Caco-2 (cell line): ENCODE measurements around the gene ZNF334. TPM values are rescaled to one million over a fixed set of nuclear protein-coding genes. Genes with fewer than 3 reads are reported as not detected.

Experiments
- BruUV-seq: library from RNA; stranded (reverse); fragments of 400-500 nt; replicated peaks from 2 replicates; lab custom pipeline; 2021; lab: Mats Ljungman, UMichigan
- CTCF ChIA-PET: fragments of 300-600 bp; sonication (Branson Sonifier 250); formaldehyde crosslinking; loops from one replicate; lab custom pipeline; 2022; ENCODE audit warnings: antibody characterized with exemption; lab: Charles Lee
- POLR2A ChIA-PET: fragments of 300-600 bp; sonication (Branson Sonifier 250); formaldehyde crosslinking; loops from one replicate; lab custom pipeline; 2022; ENCODE audit warnings: antibody characterized with exemption; lab: Charles Lee
- DNase-seq, 2 experiments: peaks; one replicate each; pipeline versions ENCODE4 v3.0.0 to v3.0.0-alpha.2; 2020 to 2022
- H3K27me3 ChIP-seq: replicated peaks from 2 replicates; pipeline ENCODE4 v1.6.0; 2011; ENCODE audit warnings: low read length; ENCODE audit not compliant: control insufficient read depth, insufficient read depth
- H3K36me3 ChIP-seq: 2 replicates; pipeline ENCODE4 v1.5.1; 2011; ENCODE audit warnings: low read length; ENCODE audit not compliant: control insufficient read depth, insufficient read depth
- H3K4me1 ChIP-seq: fragments of 250-450 bp; sonication (Bioruptor Pico); 2 replicates; pipeline ENCODE4 v1.5.1; 2020; ENCODE audit warnings: mild to moderate bottlenecking
- H3K4me3 ChIP-seq: 2 replicates; pipeline ENCODE4 v1.5.1; 2011; ENCODE audit warnings: low read depth, mild to moderate bottlenecking, control low read depth, low read length
- H3K9me3 ChIP-seq: fragments of 250-450 bp; sonication (Bioruptor Pico); 2 replicates; pipeline ENCODE4 v1.5.1; 2020; ENCODE audit warnings: mild to moderate bottlenecking, moderate library complexity
- H3K27ac Mint-ChIP-seq: one replicate; pipeline ENCODE4 v1.8.0; 2022; ENCODE audit warnings: mixed read lengths; ENCODE audit not compliant: unreplicated experiment
- H3K27me3 Mint-ChIP-seq: one replicate; pipeline ENCODE4 v1.8.0; 2022; ENCODE audit warnings: mixed read lengths; ENCODE audit not compliant: insufficient read depth, unreplicated experiment
- H3K36me3 Mint-ChIP-seq: one replicate; pipeline ENCODE4 v1.8.0; 2022; ENCODE audit warnings: mild to moderate bottlenecking, mixed read lengths; ENCODE audit not compliant: insufficient read depth, unreplicated experiment
- H3K4me1 Mint-ChIP-seq: one replicate; pipeline ENCODE4 v1.8.0; 2022; ENCODE audit warnings: low read depth, mixed read lengths; ENCODE audit not compliant: unreplicated experiment
- H3K4me3 Mint-ChIP-seq: one replicate; pipeline ENCODE4 v1.8.0; 2022; ENCODE audit warnings: mild to moderate bottlenecking, moderate library complexity, mixed read lengths; ENCODE audit not compliant: unreplicated experiment
- H3K9me3 Mint-ChIP-seq: one replicate; pipeline ENCODE4 v1.8.0; 2022; ENCODE audit warnings: mixed read lengths; ENCODE audit not compliant: unreplicated experiment
- intact Hi-C: fragments of 100-400 bp; cut with micrococcal nuclease; formaldehyde crosslinking; loops from one replicate; pipeline ENCODE4 v1.10.0; 2022; ENCODE audit not compliant: unreplicated experiment
- total RNA-seq: library from RNA; stranded (reverse); gene quantifications from 2 replicates; pipeline ENCODE4 v1.2.3, GENCODE V29; 2022
- TF ChIP-seq, protein P1 (sequence below), 2 experiments: fragments of 200-600 bp in 1 of 2; IDR thresholded peaks; 1 replicate in 1 of 2; 2 replicates in 1 of 2; pipeline versions ENCODE4 v1.5.1 to v1.8.0; 2011 to 2022; ENCODE audit warnings: antibody characterized with exemption in 1 of 2, control low read depth in 1 of 2, inconsistent platforms in 1 of 2, low read depth in 1 of 2, low read length in 1 of 2, mild to moderate bottlenecking in 1 of 2, moderate library complexity in 1 of 2; ENCODE audit not compliant: insufficient read depth in 1 of 2, severe bottlenecking in 1 of 2, unreplicated experiment in 1 of 2

The ZNF334 gene
- total RNA-seq, 1 experiment from 2014 or later: not detected

DNA sequence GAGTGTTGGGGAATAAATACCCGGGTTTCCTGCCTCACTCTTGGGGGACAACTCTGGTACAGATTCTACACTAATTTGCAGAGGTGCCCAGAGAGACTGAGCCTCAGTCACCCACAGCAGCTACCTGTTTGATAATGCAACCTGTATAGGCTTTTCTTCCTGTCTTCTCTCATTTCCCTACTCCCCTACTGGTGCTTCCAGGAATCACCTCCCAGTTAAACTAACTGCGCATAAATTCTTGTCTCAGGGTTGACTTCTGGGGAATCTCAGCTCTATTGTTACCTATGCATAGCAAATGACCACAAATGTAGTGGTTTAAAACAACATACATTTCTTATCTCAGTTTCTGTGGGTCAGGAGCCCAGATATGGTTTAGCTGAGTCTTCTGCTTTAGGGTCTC, 25.8 kb upstream of the ZNF334 start:
- Histone ChIP-seq H3K9me3 (no peaks in the 10 kb centered on the region), H3K4me3 (no peak overlapping the region), H3K36me3 (no peaks in the 10 kb centered on the region), H3K27me3 (no peaks in the 10 kb centered on the region; the same call in 1 of the 2 replicates), H3K4me1 (no peaks in the 10 kb centered on the region)
- ChIA-PET POLR2A (no interaction called here), CTCF (interaction anchor here (0.6 kb wide), 1 partner anchor 149 kb away, joined by 3 read pairs; no protein-coding TSS in a partner anchor)
- TF ChIP-seq, protein P1, sequence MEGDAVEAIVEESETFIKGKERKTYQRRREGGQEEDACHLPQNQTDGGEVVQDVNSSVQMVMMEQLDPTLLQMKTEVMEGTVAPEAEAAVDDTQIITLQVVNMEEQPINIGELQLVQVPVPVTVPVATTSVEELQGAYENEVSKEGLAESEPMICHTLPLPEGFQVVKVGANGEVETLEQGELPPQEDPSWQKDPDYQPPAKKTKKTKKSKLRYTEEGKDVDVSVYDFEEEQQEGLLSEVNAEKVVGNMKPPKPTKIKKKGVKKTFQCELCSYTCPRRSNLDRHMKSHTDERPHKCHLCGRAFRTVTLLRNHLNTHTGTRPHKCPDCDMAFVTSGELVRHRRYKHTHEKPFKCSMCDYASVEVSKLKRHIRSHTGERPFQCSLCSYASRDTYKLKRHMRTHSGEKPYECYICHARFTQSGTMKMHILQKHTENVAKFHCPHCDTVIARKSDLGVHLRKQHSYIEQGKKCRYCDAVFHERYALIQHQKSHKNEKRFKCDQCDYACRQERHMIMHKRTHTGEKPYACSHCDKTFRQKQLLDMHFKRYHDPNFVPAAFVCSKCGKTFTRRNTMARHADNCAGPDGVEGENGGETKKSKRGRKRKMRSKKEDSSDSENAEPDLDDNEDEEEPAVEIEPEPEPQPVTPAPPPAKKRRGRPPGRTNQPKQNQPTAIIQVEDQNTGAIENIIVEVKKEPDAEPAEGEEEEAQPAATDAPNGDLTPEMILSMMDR (IDR thresholded peaks at IDR 0.05; ENCODE audit: insufficient read depth in 1 of 2, low read depth in 1 of 2, low read length in 1 of 2, severe bottlenecking in 1 of 2, unreplicated experiment in 1 of 2): peak; percentile 27 to 39
- H3K36me3 Mint-ChIP-seq: no peaks in the 10 kb centered on the region
- H3K27me3 Mint-ChIP-seq: peaks cover 16% of the 10 kb centered on the region
- BruUV-seq: no TSS peak
- no peaks in the 10 kb centered on the region for H3K4me1 Mint-ChIP-seq
- H3K9me3 Mint-ChIP-seq: no peaks in the 10 kb centered on the region
- no peak overlapping the region for H3K27ac Mint-ChIP-seq
- DNase-seq: no peak
- H3K4me3 Mint-ChIP-seq: no peak overlapping the region
- intact Hi-C loops: no loop called here

DNA sequence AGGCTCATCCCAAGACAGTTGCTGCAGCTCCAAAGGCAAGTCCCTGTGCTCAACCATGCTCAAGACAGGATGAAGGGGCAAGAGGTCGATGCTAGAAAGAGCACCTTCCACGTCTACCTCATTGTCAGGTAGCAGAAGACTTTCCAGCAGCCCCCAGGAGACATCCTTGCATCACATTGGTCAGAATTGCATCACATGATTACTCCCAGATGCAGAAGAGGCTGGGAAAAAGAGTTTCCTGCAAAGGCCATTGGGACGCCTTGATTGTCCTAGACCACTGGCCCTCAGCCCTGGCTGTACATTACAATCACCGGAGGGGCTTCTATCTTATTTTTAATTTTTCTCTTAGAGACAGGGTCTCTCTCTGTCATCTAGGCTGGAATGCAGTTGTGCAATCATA, 17.3 kb upstream of the ZNF334 start:
- ChIA-PET POLR2A (no interaction called here), CTCF (no interaction called here)
- Mint-ChIP-seq H3K4me1 (no peaks in the 10 kb centered on the region), H3K4me3 (no peak overlapping the region), H3K36me3 (no peaks in the 10 kb centered on the region), H3K9me3 (no peaks in the 10 kb centered on the region), H3K27ac (no peak overlapping the region), H3K27me3 (peaks cover 10% of the 10 kb centered on the region)
- Histone ChIP-seq H3K4me3 (no peak overlapping the region), H3K4me1 (no peaks in the 10 kb centered on the region), H3K9me3 (no peaks in the 10 kb centered on the region), H3K36me3 (no peaks in the 10 kb centered on the region), H3K27me3 (no peaks in the 10 kb centered on the region)
- intact Hi-C loops: no loop called here
- no TSS peak for BruUV-seq
- DNase-seq: no peak
- TF ChIP-seq, protein P1 (IDR thresholded peaks at IDR 0.05; ENCODE audit: insufficient read depth in 1 of 2, low read depth in 1 of 2, low read length in 1 of 2, severe bottlenecking in 1 of 2, unreplicated experiment in 1 of 2): no peak

DNA sequence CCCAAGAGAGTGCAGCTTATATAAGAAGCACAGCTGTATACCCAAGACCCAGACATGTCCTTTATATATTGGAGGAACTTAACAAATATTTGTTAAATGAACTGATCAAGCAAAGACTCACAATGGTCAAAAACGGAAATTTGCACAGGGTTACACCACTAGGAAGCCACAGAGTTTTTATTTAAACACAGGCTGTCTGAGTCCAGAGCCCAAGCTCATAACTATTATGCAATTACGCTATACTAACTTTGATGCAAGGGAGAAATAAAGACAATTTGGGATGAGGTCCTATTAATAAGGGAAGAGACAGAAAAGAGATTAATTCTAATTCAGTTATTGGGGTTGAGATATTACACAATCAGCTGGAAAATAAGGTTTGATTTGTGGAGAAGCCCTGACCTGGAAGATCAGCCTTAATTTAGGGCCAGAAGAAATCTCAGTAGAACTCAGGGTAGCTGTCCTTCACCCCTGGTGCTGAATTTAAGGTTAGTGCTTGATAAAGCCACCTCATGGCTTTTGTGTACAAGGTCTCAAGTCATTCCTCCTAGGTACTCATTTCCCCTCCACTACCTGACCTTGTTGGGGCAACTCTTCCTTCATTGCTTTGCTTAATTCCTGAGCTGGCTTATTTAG, 10.5 kb upstream of the ZNF334 start:
- BruUV-seq: no TSS peak
- no peak overlapping the region for H3K27ac Mint-ChIP-seq
- no peak overlapping the region for H3K4me3 Mint-ChIP-seq
- POLR2A ChIA-PET: no interaction called here
- Histone ChIP-seq H3K27me3 (no peaks in the 10 kb centered on the region), H3K4me1 (no peaks in the 10 kb centered on the region), H3K36me3 (no peaks in the 10 kb centered on the region), H3K9me3 (no peaks in the 10 kb centered on the region), H3K4me3 (no peak overlapping the region)
- TF ChIP-seq, protein P1 (IDR thresholded peaks at IDR 0.05; ENCODE audit: insufficient read depth in 1 of 2, low read depth in 1 of 2, low read length in 1 of 2, severe bottlenecking in 1 of 2, unreplicated experiment in 1 of 2): no peak
- H3K9me3 Mint-ChIP-seq: no peaks in the 10 kb centered on the region
- peaks cover 3% of the 10 kb centered on the region for H3K27me3 Mint-ChIP-seq
- no peaks in the 10 kb centered on the region for H3K36me3 Mint-ChIP-seq
- peak in 1 of 2 experiments; percentile 59 for DNase-seq
- intact Hi-C loops: no loop called here
- CTCF ChIA-PET: interaction anchor here (1.3 kb wide), 1 partner anchor 156 kb away, joined by 4 read pairs; no protein-coding TSS in a partner anchor
- H3K4me1 Mint-ChIP-seq: no peaks in the 10 kb centered on the region
